Mammary epithelial cell (primary cell): ENCODE data around the gene UBE2J1.

Experiments used
- CTCF ChIP-seq, 2 donors: IDR thresholded peaks in 1 of 2; conservative IDR thresholded peaks in 1 of 2; 2 replicates each; pipeline ENCODE4 v1.5.1; 2011 to 2012; ENCODE audit warnings: inconsistent platforms in 2 of 2, low read length in 2 of 2, mild to moderate bottlenecking in 2 of 2, control low read depth in 1 of 2, low read depth in 1 of 2; ENCODE audit not compliant: insufficient read depth in 1 of 2; ENCODE audit errors: extremely low read depth in 1 of 2
- EZH2 ChIP-seq: IDR thresholded peaks from 2 replicates; pipeline ENCODE4 v1.6.1; 2012; ENCODE audit warnings: low read length, inconsistent platforms, borderline replicate concordance

- TF ChIP-seq CTCF (conservative IDR thresholded peaks at IDR 0.05 in 1 of 2, IDR thresholded peaks at IDR 0.05 in 1 of 2; ENCODE audit: extremely low read depth in 1 of 2, insufficient read depth in 1 of 2, low read depth in 1 of 2, low read length in 2 of 2) (no peak), EZH2 (no peak)
These were observed 8.0 kb upstream of the UBE2J1 start for GRCh38 chr6:89360415-89360999.
